GM19397 (cell line): ENCODE results near the gene P2RY2.
"Not testable (repeated sequence)": the region's sequence is repeated elsewhere in the genome, so short reads cannot be mapped to it uniquely, and the experiment has no call there.

ENCODE experiments used
- ATAC-seq: cut with Tn5 transposase; IDR thresholded peaks from one replicate; pipeline ENCODE4 v1.9.1; 2021; ENCODE audit warnings: mild to moderate bottlenecking, moderate library complexity; ENCODE audit not compliant: unreplicated experiment

The P2RY2 gene

DNA sequence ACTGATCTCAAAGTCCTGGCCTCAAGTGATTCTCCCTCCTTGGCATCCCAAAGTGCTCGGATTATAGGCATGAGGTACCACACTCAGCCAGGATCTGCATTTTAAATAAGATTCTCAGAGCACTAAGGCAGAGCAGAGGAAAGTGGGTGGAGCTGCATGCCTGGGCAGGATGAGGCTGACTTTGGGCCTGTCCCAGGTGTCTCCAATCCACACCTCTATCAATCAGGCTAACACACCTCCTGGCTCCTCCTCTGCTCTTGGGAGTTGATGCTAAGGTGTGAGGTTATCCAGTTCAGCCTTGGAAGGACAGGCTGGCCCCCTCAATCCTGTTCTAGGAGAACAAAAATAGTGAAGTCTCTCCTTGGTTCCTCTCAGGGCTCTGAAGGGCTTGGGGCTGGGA, 30.2 kb upstream of the P2RY2 start:
- no peak for ATAC-seq

DNA sequence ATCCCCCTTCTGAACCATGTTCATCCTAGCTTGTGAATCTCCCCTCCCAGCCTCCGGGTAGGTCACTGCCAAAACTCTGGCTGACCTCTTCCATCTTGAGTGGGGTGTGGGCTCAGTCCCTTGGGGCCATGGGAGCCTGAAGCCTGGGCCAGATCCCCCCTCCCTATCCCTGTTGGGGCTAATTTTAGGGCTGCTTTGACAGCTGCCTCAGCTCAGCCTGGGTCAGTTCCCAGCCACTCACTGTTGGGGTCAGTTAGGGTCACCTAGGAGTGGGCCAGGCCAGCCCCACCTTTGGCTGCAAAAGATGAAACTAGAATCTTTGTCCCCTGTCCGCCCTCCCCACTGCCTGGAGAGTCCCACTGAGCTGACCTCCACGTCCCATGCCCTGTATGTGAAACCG, 29.8 kb upstream of the P2RY2 start:
- ATAC-seq: no peak

DNA sequence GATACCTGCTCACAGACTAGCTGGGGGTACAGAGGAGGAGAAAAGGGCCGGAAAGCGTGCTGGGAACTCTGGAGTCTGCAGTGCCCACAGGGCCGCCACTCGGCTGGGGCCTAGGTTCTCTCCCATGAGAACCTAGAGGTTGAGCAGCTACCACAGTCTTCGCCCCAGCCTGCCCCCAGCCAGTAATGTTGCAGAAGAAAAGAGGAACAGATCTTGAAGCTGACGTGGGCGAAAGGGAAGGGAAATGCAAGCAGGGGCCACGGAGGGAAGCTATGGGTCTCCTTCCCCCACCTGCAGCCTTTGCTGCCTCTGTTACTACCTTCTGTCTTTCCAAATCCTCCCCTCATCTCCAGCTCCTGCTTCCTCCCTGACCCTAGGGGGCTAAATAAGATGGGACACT, 28.8 kb upstream of the P2RY2 start:
- no peak for ATAC-seq

DNA sequence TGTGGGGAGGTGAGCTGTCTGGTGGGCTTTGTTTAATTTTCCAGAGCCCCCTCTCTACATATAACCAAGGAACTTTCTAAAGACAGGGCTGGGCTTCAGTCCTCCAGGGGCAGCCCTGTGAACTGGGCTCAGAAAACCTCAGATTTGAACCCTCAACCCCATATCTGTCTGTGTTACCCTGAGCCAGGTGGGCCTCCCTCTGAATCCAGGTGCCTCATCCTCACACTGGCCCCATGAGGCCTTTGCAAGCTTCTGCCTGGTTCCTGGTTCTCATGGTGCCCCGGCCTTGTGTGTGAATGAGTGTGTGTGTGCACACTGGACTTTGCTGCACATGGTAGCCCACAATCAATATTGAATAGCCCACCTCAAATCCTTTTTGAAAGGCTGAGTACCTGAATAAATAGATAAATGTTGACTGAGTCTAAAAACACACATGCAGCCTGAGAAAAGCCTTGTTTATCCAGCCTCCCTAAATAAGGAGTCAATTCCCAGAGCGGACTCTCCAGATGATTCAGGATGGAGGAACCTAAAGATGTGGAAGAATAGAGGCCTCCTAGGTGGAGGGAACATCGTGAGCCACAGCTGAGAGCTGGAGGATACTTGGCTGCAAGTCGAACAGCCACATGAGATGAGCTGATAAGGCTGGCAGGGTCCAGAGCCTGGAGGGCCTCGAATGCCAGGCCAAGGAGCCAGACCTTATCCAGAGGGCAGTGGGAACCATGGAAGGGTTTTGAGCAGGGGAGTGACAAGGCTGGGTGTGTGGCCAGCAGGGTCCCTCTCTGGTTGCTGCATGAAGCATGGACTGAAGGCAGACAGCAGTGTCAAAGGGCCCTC, 28.1 kb upstream of the P2RY2 start:
- ATAC-seq: no peak

DNA sequence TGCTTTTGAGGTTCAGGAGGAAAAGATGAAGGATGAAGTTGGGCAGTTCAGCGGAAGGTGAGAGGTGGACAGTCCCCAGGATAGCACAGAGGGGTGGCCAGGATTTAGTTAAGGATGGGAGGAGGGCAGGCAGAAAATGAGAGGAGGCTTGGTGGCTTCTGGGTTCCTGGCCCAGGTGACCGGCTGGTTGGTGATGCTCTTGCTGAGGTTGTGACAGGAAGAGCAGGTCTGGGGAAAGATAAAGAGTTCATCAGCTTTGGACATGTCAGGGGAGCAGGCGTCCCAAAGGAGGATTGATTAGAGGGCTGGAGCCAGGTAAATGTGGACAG, 27.6 kb upstream of the P2RY2 start:
- no peak for ATAC-seq

DNA sequence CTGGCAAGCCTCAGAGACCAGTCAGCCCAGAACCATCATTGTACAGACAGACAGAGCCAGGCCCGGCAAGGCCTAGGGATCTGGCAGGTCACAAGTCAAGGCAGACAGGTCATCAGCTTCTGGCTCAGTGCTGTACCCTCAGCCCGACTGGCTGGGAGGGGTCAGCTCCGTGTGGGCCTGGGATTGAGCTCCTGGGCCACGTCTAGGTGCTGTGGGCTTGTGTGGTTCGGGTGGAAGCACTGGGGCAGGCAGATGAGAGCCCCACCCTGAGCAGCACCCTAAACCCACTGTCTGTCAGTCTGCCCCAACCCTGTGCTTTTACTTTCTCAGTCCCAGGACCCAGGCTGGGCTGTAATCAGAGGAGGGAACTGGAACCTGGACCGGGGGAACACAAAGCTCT, 26.9 kb upstream of the P2RY2 start:
- ATAC-seq: no peak

DNA sequence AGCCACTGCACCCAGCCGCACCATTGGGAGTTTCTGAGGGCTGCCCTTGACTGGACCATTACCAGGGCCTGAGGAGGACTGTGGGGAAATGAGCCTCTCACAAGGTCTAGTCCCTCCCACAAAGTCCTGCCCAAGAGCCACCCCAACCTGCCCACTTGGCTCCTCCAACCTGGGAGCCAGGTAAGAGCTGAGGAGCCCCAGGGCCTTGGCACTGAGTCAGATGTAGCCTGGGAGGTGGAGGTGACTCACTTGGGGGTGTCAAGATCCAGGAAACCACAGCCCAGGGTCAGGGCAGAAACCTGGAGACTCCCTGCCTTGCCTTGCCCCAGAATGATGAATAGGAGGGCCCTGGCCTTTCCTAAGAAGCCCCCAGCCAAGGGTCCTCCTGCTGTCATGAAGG, 25.8 kb upstream of the P2RY2 start:
- no peak for ATAC-seq

DNA sequence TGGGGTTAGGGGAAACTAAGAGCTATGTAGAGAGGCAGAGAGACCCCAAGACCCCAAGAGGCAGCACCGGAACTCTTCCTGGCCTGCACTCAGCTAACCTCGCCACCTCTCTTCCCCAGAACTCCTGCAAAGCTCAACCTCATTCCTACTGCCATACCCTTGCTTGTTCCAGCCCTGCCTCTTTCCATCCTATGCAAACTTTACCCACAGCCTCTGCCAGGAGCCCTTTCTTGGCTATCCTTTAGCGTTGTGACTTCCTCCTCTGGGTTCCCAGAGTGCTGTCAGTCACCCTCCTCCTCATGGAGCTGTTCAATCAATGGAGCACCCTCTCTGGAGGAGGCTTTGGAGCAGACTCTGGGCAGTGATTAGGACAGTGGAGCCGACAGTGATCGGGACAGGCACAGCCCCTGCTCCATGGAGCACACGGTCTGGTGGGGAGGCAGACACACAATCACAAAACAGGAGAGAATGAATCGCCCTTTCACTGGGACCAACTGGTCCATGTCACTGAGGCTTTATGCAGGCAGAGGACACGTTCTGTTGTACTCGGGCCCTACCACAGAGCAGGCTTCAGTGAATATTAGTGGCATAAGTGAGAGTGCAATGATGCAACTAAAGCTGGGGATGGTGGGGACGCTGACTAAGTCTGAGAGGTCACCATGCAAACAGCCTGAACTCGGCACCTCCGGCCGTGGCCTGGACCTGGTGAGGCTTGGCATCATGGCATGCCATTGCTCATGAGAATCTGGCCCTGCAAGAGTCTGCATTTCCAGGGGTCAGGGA, 24.6 kb upstream of the P2RY2 start:
- ATAC-seq: no peak

DNA sequence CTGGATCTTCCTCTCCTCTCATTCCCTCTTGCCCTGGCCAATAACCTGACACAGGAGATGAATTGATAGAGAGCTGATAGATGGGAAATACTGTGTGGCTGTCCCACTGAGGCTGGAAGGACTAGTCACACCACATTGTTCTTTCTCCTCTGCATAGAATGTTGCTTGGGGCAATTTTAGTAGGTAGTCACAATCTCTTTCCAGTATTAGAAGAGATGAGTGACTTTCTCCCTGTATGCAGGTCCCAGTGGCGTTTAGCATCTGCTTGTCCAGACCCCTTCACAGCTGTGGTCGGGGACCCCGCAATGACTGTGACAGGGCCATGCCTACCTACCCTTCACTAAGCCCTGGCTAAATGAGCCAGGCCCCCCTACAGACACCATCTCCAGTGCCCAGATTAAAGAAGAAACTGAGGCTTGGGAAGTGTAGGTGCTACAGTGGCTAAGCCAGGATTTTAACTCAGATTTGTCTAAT, 24.0 kb upstream of the P2RY2 start:
- no peak for ATAC-seq

DNA sequence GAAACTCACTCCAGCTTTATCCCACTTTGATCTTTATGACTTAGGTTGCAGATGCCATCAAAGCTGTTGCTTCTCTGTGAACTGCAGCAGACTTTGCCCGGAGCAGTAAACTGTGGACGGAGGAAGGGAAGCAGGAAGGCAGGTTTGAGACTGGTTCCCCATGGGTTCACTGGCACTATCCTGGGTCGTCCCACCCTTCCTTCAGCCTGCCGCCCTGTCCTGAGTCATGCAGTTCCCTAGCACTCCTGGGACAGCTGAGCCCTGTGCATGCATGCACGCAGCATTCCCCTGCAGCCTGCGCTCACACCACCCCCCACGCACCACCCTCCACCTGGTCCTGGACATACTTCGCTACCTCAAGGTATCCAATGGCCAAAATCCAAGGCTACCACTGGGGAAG, 23.5 kb upstream of the P2RY2 start:
- ATAC-seq: no peak

DNA sequence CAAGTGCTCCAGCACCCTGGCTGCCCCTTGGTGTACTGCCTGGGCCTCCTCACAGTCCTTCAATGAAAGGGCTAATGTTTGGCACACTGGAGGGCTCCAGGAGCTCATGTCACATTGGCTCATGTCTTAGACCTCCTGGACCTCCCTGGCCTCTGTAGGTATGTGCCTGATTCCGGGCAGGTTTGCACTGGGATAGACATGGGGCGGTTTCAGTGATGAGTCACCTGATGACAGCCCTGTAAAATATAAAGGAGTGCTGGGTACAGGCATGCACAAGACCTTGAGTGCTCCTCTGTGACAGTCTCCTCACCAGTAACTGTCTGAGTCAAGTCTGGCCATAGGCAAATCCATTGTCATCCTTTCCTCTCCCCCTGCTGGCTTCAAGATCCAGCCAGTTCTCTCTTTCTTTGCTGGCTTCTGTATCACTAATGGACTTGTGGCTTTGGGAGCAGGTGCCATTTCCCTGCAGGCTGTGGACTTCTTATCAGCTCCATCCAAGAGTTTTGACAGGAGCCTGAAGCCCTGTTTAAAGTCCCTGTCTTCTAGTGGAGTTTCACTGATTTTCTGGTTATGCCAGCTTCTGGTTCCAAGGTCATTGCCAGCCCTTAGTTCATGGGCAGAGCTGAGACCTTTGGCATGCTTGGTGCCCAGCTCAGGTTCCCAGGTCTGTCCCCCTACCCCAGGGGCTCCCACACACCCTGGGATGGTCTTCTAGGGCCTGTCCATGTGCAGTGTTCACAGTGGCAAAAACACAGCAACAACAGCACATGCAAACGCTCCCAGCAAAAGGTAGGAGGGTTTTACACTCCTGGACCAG, 22.7 kb upstream of the P2RY2 start:
- ATAC-seq: no peak

DNA sequence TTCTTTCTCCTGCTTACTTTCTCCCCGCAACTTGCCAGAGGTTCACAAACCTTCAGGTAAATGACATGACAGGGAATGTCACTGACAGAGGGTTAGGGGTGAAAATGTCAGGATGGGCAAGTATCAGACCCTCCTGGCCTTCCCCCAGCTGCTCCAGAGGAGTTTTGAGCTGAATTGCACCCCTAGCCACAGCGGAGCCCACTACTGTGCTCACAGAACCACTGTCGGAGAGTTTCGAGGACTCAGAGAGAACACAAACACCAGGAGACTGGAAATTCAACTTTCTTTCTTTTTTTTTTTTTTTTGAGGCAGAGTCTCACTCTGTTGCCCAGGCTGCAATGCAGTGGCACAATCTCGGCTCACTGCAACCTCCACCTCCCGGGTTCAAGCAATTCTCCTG, 21.5 kb upstream of the P2RY2 start:
- no peak for ATAC-seq

DNA sequence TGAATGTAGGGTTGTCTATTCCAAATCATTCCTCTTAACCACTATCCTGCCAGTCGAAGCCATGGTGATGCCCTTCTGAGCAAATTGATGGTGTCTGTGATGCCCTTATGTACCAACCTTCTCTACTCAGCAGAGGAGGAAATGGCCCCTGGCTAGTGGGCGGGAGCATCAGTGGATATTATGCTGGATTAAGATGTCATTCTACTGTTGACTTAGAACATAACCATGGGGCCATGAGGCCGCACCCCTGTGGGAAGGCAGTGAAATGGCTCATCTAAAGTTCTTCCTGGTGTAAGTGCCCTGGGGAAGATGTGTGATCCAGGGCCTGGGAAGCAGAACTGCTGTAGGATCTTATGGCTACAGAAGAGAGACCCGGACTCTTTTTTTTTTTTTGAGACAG, 20.7 kb upstream of the P2RY2 start:
- no peak for ATAC-seq

DNA sequence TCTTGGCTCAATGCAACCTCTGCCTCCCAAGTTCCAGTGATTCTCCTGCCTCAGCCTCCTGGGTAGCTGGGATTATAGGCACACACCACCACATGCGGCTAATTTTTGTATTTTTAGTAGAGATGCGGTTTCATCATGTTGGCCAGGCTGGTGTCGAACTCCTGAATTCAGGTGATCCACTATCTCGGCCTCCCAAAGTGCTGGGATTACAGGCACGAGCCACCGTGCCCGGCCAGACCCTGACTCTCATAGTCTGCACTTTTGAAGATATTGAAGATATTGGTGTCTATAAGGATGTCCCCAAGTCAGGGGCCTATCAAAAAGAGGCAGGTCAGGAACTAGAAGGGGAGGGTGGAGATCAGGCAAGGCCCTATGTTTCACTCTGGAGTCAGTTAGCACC, 20.3 kb upstream of the P2RY2 start:
- not testable (repeated sequence) for ATAC-seq

DNA sequence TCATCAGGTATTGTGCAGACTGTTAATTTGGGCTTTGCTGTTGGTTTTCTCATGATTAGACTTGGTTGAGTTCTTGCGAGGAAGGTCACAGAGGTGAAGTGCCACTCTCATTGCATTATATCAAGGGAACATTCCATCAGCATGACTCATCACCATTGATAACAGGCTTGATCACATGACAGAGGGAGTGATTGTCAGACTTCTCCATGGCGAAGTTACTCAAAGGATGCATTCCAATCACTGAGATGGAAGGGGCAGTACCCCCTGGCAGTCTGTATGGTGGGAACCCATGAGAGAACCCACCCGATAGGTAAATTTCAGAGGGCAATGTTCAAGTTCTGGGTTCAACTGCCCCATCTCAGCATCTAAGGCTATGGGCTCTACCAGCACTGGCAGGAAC, 19.4 kb upstream of the P2RY2 start:
- ATAC-seq: no peak

DNA sequence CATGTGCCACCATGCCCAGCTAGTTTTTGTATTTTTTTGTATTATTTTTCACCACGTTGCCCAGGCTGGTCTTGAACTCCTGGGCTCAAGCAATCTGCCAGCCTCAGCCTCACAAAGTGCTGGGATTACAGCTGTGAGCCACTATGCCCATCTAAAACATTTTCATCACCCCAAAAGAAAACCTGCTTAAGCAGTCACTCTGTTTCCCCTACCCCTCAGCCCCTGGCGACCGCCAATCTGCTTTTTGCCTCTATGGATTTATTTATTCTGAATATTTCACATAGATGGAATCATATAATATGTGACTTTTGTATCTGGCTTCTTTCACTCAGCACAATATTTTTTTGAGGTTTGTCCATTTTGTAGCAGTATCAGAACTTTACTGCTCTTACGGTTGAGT, 18.6 kb upstream of the P2RY2 start:
- ATAC-seq: no peak

DNA sequence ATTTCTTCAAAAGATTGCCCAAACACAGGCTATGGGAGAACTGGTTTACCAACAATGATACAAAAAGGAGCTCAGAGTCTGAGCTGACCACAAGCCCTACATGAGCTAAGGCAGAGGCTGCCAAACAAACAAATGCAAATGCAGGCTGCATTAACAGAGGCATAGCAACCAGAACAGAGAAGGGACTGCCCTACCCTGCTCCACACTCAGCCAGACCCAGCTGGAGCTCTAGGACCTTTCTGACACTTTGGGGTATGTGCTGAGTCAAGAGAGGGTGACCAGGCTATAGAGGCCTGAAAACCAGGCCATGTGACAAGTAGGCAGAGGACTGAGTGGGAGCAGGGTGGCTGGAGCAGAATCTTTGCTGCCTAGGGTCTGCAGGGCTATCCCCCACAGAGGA, 17.8 kb upstream of the P2RY2 start:
- ATAC-seq: no peak

DNA sequence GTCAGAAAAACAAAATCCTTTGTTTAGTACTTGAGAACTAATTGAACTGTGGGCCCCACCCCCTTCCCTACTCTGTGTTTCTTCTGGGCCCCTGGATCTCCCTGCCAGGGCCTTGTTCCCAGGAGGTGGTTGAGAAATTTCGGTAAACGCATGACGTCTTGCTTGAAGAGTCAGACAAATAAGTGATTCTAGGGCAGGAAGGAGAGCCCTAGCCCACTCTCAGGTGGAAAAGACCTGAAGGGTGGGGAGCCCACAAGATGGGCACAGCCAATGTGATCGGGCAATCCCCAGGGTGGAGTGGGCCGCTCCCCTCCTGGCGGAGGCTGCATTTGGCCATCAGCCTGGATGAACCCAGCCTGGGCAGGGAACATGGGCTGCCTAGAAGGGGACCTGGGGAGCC, 16.8 kb upstream of the P2RY2 start:
- no peak for ATAC-seq

DNA sequence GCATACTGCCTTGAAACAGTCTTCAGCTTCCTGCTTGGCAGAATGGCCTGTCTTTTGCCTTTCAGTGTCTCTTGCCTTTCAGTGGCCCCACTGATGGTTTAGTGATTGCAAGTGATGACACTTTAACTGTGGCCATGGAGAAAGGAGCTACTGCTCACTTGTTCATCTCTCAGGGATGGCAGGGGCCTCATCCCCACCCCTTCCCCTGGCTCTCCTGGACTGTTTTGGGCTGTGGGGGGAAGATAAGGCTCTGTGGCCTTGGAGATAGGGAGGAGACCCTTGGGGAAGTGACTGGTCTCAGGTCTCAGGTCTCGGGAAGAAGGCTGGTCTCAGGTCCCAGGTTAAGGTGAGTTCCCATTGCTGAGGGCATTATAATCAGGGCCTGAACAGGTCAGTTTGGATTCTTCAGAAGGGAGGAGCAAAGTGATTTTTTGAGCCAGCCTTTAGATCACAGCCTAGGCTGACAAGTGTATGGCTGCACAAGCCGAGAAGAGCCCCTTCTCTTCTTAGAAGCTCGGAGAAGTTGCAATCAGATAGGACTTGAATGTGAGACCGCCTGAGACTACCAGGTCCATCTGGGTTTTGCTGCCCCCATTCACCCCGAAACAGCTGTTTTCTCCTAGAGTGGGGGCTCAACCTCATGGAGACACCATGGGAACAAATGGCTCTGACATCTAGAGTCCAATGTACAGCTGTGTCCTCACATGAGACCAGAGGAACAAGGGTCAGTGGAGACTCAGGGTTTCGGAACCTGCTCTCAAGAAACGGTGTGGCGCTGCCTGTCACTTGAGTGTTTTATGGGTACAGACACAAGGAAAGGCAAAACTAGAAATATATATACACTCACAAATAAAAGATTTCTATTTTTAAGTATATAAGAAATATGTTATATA, 15.9 kb upstream of the P2RY2 start:
- ATAC-seq: no peak

DNA sequence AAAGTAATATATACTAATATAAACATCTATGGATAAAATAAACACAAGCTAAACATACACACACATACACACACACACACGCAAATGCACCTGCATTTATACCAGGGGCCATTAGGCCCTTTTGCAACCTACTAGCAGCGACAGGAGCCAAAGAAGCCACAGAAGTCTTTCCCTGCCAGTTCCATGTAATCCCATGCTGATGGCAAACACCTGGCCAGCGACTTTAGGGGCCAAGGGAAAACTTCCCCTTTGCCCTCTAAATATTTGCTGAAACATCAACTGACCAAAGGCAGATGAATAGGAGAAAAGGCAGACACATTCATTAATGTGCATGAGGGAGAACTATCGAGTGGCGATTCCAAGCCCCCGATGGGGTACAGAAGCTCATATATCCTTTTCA, 14.8 kb upstream of the P2RY2 start:
- no peak for ATAC-seq

DNA sequence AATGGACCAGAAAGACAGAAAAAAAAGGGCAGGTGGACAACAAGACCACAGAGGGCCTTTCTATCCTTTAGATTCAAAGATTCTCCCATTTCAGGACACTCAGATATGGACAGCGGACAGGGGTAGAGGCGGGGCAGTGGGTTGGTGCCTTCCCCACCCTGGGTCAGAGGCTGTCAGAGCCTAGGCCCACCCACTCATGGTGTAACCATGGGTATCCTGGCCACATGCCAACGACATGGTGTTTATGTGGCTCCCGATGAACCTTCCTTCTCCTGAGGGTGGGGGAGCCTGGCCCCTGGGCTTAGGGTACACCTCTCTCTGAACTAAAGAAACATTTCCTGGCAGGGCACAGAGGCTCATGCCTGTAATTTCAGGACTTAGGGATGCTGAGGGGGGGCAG, 14.3 kb upstream of the P2RY2 start:
- no peak for ATAC-seq
